GM23338 (cell line): ENCODE data around the gene TAF4. TPM values are rescaled to one million over a fixed set of nuclear protein-coding genes. Genes with fewer than 3 reads are reported as not detected.

ENCODE experiments used
- ATAC-seq: fragments of 200-7000 bp; cut with Tn5 transposase; 3 replicates; pipeline ENCODE4 v1.9.1; 2020
- DNase-seq: peaks from one replicate; pipeline ENCODE4 v3.0.0-alpha.2; 2015; ENCODE audit warnings: low spot score
- H2AFZ ChIP-seq: fragments of 200-600 bp; sonication (generic); 2 replicates; pipeline ENCODE4 v1.8.0; 2016; ENCODE audit warnings: antibody characterized with exemption, mild to moderate bottlenecking, moderate library complexity
- H3F3A ChIP-seq: fragments of 200-600 bp; sonication (generic); replicated peaks from 2 replicates; pipeline ENCODE4 v1.8.0; 2017; ENCODE audit warnings: antibody characterized with exemption, mixed run types, low read depth
- H3K27ac ChIP-seq: fragments of 200-600 bp; sonication (generic); 2 replicates; pipeline ENCODE4 v1.6.1; 2016; ENCODE audit warnings: low read depth
- H3K27me3 ChIP-seq: fragments of 200-600 bp; sonication (generic); 2 replicates; pipeline ENCODE4 v1.8.0; 2016; ENCODE audit warnings: mild to moderate bottlenecking, mixed run types, moderate library complexity; ENCODE audit not compliant: insufficient read depth
- H3K36me3 ChIP-seq: fragments of 200-600 bp; sonication (generic); 2 replicates; pipeline ENCODE4 v1.8.0; 2016; ENCODE audit warnings: mild to moderate bottlenecking; ENCODE audit not compliant: insufficient read depth
- H3K4me1 ChIP-seq: fragments of 200-600 bp; sonication (generic); 2 replicates; pipeline ENCODE4 v1.8.0; 2016; ENCODE audit warnings: mild to moderate bottlenecking, moderate library complexity; ENCODE audit not compliant: insufficient read depth
- H3K4me2 ChIP-seq: fragments of 200-600 bp; sonication (generic); 2 replicates; pipeline ENCODE4 v1.7.1; 2017; ENCODE audit warnings: mixed run types
- H3K4me3 ChIP-seq: fragments of 200-600 bp; sonication (generic); 2 replicates; pipeline ENCODE4 v1.6.1; 2016; ENCODE audit warnings: mixed run types
- H3K79me2 ChIP-seq: fragments of 200-600 bp; sonication (generic); replicated peaks from 2 replicates; pipeline ENCODE4 v1.8.0; 2017; ENCODE audit warnings: mild to moderate bottlenecking; ENCODE audit not compliant: insufficient read depth
- H3K9me2 ChIP-seq: fragments of 200-600 bp; sonication (generic); 2 replicates; pipeline ENCODE4 v1.8.0; 2017; ENCODE audit not compliant: insufficient read depth
- H4K20me1 ChIP-seq: fragments of 200-600 bp; sonication (generic); replicated peaks from 2 replicates; pipeline ENCODE4 v1.8.0; 2017; ENCODE audit warnings: mild to moderate bottlenecking; ENCODE audit not compliant: insufficient read depth
- H3K27ac Mint-ChIP-seq: 2 replicates; pipeline ENCODE4 v1.8.0; 2020; ENCODE audit warnings: inconsistent platforms, mild to moderate bottlenecking, moderate library complexity, mixed read lengths
- H3K27me3 Mint-ChIP-seq: 3 replicates; pipeline ENCODE4 v1.8.0; 2022; ENCODE audit warnings: low read depth, mild to moderate bottlenecking, moderate library complexity, mixed read lengths, inconsistent platforms; ENCODE audit not compliant: insufficient read depth, poor library complexity
- H3K36me3 Mint-ChIP-seq: 3 replicates; pipeline ENCODE4 v1.8.0; 2021; ENCODE audit warnings: low read depth, mild to moderate bottlenecking, inconsistent platforms, moderate library complexity, mixed read lengths
- H3K4me1 Mint-ChIP-seq: 3 replicates; pipeline ENCODE4 v1.8.0; 2020; ENCODE audit warnings: mild to moderate bottlenecking, inconsistent platforms, mixed read lengths
- H3K4me3 Mint-ChIP-seq: 3 replicates; pipeline ENCODE4 v1.8.0; 2021; ENCODE audit warnings: moderate library complexity, mild to moderate bottlenecking, inconsistent platforms, mixed read lengths
- H3K9me3 Mint-ChIP-seq: 3 replicates; pipeline ENCODE4 v1.8.0; 2020; ENCODE audit warnings: moderate library complexity, mild to moderate bottlenecking, inconsistent platforms, mixed read lengths
- CREB1 ChIP-seq: fragments of 250-450 bp; sonication (Bioruptor Pico); IDR thresholded peaks from 2 replicates; pipeline ENCODE4 v1.5.0; 2020; ENCODE audit warnings: low read depth, mild to moderate bottlenecking, moderate library complexity
- EZH2 ChIP-seq: fragments of 200-600 bp; sonication (generic); IDR thresholded peaks from one replicate; pipeline ENCODE4 v1.8.0; 2017; ENCODE audit warnings: antibody characterized with exemption, mild to moderate bottlenecking, low read depth; ENCODE audit not compliant: unreplicated experiment
- EZH2phosphoT487 ChIP-seq: fragments of 200-600 bp; sonication (generic); IDR thresholded peaks from one replicate; pipeline ENCODE4 v1.8.1; 2018; ENCODE audit warnings: antibody characterized with exemption; ENCODE audit not compliant: unreplicated experiment
- JUNB ChIP-seq: IDR thresholded peaks from one replicate; pipeline ENCODE4 v1.6.1; 2016; ENCODE audit warnings: antibody characterized with exemption; ENCODE audit not compliant: unreplicated experiment
- NANOG ChIP-seq: IDR thresholded peaks from 2 replicates; pipeline ENCODE4 v1.6.1; 2016; ENCODE audit warnings: antibody characterized with exemption, borderline replicate concordance
- POLR2AphosphoS5 ChIP-seq: IDR thresholded peaks from 2 replicates; pipeline ENCODE4 v1.6.1; 2016; ENCODE audit warnings: antibody characterized with exemption, low read depth
- STAT1 ChIP-seq: IDR thresholded peaks from one replicate; pipeline ENCODE4 v1.6.1; 2016; ENCODE audit warnings: antibody characterized with exemption; ENCODE audit not compliant: unreplicated experiment
- ZNF331 ChIP-seq: fragments of 250-450 bp; sonication (Bioruptor Pico); IDR thresholded peaks from 2 replicates; pipeline ENCODE4 v1.5.0; 2020; ENCODE audit warnings: low read depth, mild to moderate bottlenecking, moderate library complexity
- long read RNA-seq: library from polyadenylated mRNA; unstranded; transcript quantifications from one replicate; pipeline ENCODE4 v2.0.0, GENCODE V29; 2020; ENCODE audit not compliant: unreplicated experiment
- polyA plus RNA-seq: library from polyadenylated mRNA; unstranded; fragments of >200 nt; fragmentation: Nextera tagmentation; extraction: Ambion mirVana; gene quantifications from 2 replicates; pipeline ENCODE4 v1.2.1, GENCODE V29; 2016
- total RNA-seq: library from RNA; depleted of rRNA; stranded (reverse); fragments of >200 nt; shearing (Covaris generic); gene quantifications from 2 replicates; pipeline ENCODE4 v1.2.3, GENCODE V29; 2014; rRNA removed
- TF ChIP-seq, protein P1 (sequence below): IDR thresholded peaks from 2 replicates; pipeline ENCODE4 v1.6.1; 2016; ENCODE audit warnings: antibody characterized with exemption
- TF ChIP-seq, protein P2 (sequence below), 2 experiments: fragments of 200-600 bp in 1 of 2; sonication (generic) in 1 of 2; conservative IDR thresholded peaks; 2 replicates each; pipeline versions ENCODE4 v1.5.1 to v1.6.1; 2016 to 2017; ENCODE audit warnings: antibody characterized with exemption in 2 of 2, low read depth in 2 of 2, mild to moderate bottlenecking in 2 of 2, moderate library complexity in 1 of 2

Gene TAF4, protein sequence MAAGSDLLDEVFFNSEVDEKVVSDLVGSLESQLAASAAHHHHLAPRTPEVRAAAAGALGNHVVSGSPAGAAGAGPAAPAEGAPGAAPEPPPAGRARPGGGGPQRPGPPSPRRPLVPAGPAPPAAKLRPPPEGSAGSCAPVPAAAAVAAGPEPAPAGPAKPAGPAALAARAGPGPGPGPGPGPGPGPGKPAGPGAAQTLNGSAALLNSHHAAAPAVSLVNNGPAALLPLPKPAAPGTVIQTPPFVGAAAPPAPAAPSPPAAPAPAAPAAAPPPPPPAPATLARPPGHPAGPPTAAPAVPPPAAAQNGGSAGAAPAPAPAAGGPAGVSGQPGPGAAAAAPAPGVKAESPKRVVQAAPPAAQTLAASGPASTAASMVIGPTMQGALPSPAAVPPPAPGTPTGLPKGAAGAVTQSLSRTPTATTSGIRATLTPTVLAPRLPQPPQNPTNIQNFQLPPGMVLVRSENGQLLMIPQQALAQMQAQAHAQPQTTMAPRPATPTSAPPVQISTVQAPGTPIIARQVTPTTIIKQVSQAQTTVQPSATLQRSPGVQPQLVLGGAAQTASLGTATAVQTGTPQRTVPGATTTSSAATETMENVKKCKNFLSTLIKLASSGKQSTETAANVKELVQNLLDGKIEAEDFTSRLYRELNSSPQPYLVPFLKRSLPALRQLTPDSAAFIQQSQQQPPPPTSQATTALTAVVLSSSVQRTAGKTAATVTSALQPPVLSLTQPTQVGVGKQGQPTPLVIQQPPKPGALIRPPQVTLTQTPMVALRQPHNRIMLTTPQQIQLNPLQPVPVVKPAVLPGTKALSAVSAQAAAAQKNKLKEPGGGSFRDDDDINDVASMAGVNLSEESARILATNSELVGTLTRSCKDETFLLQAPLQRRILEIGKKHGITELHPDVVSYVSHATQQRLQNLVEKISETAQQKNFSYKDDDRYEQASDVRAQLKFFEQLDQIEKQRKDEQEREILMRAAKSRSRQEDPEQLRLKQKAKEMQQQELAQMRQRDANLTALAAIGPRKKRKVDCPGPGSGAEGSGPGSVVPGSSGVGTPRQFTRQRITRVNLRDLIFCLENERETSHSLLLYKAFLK
- total RNA-seq (33.9 and 60.0 TPM in 2 replicates), polyA plus RNA-seq (7.2 and 7.8 TPM in 2 replicates)
- long read RNA-seq: 0 reads

DNA sequence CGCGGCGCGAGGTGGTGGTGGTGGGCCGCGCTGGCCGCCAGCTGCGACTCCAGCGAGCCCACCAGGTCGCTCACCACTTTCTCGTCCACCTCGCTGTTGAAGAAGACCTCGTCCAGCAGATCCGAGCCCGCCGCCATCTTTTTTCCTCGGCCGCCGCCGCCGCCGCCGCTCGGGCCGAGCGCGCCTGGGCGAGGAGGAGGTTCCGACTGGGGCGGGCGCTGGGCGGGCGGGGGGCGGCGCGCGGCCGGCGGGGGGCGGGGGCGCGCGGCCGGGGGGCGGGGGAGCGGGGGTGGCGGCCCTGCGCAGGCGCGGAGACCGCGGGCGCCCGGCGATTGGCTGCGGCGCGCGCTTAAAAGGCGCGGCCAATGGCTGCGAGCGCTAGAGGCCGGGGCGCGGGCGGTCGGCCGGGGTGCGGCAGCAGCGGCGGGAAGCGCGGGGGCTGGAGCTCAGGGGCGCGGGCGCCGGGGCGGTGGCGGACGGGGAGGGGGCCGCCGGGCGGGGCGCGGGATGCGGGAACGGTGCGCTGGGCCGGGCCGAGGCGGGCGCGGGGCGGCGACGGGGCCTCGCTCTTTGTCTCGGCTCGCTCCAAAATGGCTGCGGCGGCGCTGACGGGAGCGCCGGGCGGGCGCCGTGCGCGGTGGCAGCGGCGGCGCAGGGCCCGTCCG is at the start of gene TAF4:
Gene TAF4 (minus strand): TSS at position 208 of the 665 bp plus-strand sequence. CDS start 71 bp downstream, at position 137.
- peak within 1 kb of the TSS; percentile 89 for H3K4me2 ChIP-seq
- DNase-seq (peak; percentile 80), ATAC-seq (no peak; the same call in 2 of the 3 replicates)
- Mint-ChIP-seq H3K27ac (peak within 1 kb of the TSS; percentile 96), H3K4me1 (peaks cover 35% of the 10 kb centered on the region), H3K9me3 (peaks cover 11% of the 10 kb centered on the region), H3K27me3 (peaks cover 16% of the 10 kb centered on the region), H3K4me3 (peak within 1 kb of the TSS; percentile 87), H3K36me3 (peaks cover 16% of the 10 kb centered on the region)
- H3K9me2 ChIP-seq: no peaks in the 10 kb centered on the region
- peaks cover 5% of the 10 kb centered on the region; the same call in 1 of the 2 replicates for H3F3A ChIP-seq
- no peaks in the 10 kb centered on the region for H3K27me3 ChIP-seq
- peak within 1 kb of the TSS; percentile 98 for H3K27ac ChIP-seq
- peaks cover 30% of the 10 kb centered on the region for H4K20me1 ChIP-seq
- peaks cover 45% of the 10 kb centered on the region for H3K79me2 ChIP-seq
- H3K36me3 ChIP-seq: no peaks in the 10 kb centered on the region
- H2AFZ ChIP-seq: peak within 1 kb of the TSS; percentile 39; the same call in 1 of the 2 replicates
- TF ChIP-seq POLR2AphosphoS5 (peak; percentile 79), EZH2 (no peak), JUNB (no peak), EZH2phosphoT487 (no peak)
- peaks cover 27% of the 10 kb centered on the region for H3K4me1 ChIP-seq
- H3K4me3 ChIP-seq: peak within 1 kb of the TSS; percentile 74

DNA sequence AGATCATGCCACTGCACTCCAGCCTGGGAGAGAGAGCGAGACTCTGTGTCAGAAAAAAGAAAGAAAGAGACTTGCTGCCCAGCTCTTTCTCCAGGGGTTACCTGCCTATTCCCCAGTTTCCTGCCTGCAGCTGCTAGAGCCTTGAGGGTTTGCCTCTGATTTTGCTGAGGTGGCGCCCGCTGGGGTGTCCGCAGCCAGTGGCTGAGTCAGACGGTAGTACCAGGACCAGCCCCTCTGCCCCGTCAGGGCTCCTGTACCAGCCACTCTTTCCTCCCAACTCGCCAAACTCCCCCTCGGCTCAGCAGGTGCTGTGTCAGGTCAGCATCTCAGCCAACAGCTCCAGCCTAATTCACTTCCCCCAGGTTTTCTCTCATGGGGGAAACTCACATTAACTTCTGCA is 49.2 kb upstream of the TAF4 start:
- H3K36me3 Mint-ChIP-seq: peaks cover 5% of the 10 kb centered on the region; the same call in 1 of the 3 replicates
- no peak for TF ChIP-seq EZH2
- TF ChIP-seq CREB1 (CRISPR knock-in tag): no peak
- TF ChIP-seq, protein P1, sequence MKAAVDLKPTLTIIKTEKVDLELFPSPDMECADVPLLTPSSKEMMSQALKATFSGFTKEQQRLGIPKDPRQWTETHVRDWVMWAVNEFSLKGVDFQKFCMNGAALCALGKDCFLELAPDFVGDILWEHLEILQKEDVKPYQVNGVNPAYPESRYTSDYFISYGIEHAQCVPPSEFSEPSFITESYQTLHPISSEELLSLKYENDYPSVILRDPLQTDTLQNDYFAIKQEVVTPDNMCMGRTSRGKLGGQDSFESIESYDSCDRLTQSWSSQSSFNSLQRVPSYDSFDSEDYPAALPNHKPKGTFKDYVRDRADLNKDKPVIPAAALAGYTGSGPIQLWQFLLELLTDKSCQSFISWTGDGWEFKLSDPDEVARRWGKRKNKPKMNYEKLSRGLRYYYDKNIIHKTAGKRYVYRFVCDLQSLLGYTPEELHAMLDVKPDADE: no peak
- TF ChIP-seq JUNB: no peak
- TF ChIP-seq POLR2AphosphoS5: no peak
- no peak for TF ChIP-seq NANOG
- TF ChIP-seq, protein P2, sequence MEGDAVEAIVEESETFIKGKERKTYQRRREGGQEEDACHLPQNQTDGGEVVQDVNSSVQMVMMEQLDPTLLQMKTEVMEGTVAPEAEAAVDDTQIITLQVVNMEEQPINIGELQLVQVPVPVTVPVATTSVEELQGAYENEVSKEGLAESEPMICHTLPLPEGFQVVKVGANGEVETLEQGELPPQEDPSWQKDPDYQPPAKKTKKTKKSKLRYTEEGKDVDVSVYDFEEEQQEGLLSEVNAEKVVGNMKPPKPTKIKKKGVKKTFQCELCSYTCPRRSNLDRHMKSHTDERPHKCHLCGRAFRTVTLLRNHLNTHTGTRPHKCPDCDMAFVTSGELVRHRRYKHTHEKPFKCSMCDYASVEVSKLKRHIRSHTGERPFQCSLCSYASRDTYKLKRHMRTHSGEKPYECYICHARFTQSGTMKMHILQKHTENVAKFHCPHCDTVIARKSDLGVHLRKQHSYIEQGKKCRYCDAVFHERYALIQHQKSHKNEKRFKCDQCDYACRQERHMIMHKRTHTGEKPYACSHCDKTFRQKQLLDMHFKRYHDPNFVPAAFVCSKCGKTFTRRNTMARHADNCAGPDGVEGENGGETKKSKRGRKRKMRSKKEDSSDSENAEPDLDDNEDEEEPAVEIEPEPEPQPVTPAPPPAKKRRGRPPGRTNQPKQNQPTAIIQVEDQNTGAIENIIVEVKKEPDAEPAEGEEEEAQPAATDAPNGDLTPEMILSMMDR (conservative IDR thresholded peaks at IDR 0.05; ENCODE audit: low read depth in 2 of 2): no peak
- TF ChIP-seq STAT1: no peak
- no peak for TF ChIP-seq ZNF331 (CRISPR knock-in tag)

More for the DNA sequence above, 49.2 kb upstream of the TAF4 start:
- H3K4me3 Mint-ChIP-seq: peak overlapping the region; percentile 16; the same call in 1 of the 3 replicates
- Histone ChIP-seq H3K36me3 (no peaks in the 10 kb centered on the region), H3K79me2 (no peaks in the 10 kb centered on the region), H3K27me3 (no peaks in the 10 kb centered on the region), H3K4me1 (no peaks in the 10 kb centered on the region; the same call in 1 of the 2 replicates), H3F3A (no peaks in the 10 kb centered on the region), H3K9me2 (no peaks in the 10 kb centered on the region), H3K4me3 (no peak overlapping the region), H2AFZ (peak overlapping the region; percentile 85), H4K20me1 (no peaks in the 10 kb centered on the region), H3K27ac (no peak overlapping the region), H3K4me2 (no peak overlapping the region)
- DNase-seq (peak; percentile 55), ATAC-seq (peak; percentile 82)
- no peak overlapping the region for H3K27ac Mint-ChIP-seq
- peaks cover 20% of the 10 kb centered on the region for H3K9me3 Mint-ChIP-seq
- H3K4me1 Mint-ChIP-seq: peaks cover 15% of the 10 kb centered on the region; the same call in 2 of the 3 replicates
- H3K27me3 Mint-ChIP-seq: peaks cover 6% of the 10 kb centered on the region
